Kidney glomerular epithelial cell (primary cell): ENCODE measurements around the gene NRSN2.
A peak's percentile ranks its signal among the peaks of the same experiment; 100 is the strongest.

ENCODE experiments used
- DNase-seq: peaks from one replicate; lab custom pipeline; 2025; lab: John Stamatoyannopoulos, UW

The NRSN2 gene

DNA sequence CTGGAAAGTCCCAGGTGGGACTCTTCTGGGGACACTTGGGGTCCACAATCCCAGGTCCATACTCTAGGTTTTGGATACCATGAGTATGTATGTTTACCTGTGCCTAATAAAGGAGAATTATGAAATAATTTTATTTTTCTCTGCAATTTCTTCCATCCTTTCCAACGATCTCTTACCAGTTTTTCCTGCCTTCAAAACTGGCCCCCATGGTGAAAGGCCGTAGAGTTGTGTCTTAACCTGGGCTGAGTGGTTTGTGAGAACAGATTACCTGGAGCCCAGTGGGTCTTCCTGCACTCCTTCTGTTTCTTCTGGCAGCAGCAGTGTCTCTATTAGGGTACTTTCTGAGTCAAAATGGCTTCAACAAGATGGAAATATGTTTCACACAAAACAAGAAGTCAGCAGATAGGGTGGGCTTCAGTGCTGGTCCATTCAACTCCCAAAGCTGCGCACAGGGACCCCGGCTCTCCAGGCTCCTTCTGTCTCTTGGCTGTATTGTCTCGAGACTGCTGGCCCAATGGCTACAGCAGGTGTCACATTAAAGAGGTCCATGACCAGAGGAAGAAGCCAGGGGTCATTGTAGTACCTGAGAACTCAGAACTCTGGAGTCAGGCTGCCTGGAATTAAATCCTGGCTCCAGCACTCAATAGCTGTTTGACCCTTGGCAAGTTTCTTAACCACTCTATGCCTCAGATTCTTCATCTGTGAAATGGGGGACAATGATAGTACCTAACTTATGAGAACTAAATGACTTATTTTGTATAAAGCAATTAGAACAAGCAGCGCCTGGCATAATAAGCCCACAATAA, 50.7 kb downstream of the NRSN2 start:
- DNase-seq, result no peak

DNA sequence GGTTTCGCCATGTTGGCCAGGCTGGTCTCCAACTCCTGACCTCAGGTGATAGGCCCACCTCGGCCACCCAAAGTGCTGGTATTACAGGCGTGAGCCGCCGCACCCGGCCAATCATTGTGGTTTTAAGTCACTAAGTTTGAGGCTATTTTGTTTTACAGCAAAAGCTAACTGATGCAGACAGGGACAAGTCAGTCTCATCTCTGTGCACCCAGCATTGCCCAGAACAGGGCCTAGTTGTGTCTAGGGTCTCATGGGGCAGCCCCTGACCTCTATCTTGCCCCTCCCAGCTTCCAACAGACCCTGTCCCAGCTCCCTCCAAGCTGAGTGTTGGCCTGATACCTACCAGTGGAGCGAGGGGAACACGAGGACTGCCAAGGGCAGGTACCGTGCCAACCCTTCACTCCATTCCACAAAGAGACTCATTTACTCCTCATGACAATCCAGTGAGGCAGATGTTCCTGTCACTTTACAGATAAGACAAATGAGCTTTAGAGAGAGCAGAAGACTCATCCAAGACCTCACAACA, 52.3 kb downstream of the NRSN2 start:
- DNase-seq, result no peak

DNA sequence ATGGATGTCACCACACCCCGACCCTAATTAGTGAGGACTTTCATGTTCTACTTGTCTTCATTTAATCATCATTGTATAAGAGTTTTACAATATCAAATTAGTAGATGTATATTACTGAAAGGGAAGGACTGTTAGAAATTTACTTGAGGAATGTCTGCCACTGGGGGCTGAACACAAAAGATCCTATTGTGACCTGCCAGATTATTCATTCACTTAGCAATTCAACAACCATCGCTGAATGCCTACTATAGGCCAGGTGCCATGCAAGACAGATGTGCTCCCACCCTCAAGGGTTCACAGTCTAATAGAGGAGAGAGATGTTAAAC, 53.2 kb downstream of the NRSN2 start:
- DNase-seq, result peak; percentile 18

DNA sequence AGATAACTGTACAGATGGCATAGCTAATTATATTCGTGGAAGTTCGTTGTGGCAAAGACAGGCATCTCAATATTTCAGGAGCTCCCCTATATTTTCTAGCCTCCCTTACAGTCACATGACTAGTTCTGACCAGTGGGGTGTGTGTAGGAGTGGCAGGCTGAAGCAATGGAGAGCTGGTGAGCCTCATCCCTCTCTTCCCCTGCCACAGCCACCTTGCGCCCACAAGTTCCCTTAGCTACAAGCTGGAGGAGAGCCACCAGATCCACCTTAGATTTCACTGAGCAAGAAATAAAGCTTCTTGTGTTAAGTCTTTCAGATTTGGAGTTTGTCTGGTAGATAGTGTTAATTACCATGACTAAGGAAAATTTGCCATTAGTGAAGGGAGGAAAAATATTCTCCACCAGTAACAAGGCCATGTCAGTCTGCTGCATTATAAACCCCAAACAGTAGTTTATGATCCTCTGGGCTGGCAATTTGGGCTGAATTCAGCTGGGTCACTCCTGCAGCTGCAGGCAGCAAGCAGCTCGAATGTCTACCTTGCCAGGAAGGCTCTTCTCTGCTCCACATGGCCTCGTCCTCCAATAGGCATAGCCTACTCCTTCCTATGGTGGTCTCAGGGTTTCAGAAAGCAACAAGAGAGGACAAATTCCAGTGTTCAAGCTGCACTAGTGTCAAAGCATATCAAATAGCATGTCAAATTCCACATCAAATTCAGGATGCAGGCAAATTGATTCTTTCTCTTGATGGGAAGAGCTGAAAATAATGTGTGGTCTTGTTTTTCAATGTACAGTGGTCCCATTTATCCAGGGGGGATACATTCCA, 53.8 kb downstream of the NRSN2 start:
- DNase-seq, result no peak

DNA sequence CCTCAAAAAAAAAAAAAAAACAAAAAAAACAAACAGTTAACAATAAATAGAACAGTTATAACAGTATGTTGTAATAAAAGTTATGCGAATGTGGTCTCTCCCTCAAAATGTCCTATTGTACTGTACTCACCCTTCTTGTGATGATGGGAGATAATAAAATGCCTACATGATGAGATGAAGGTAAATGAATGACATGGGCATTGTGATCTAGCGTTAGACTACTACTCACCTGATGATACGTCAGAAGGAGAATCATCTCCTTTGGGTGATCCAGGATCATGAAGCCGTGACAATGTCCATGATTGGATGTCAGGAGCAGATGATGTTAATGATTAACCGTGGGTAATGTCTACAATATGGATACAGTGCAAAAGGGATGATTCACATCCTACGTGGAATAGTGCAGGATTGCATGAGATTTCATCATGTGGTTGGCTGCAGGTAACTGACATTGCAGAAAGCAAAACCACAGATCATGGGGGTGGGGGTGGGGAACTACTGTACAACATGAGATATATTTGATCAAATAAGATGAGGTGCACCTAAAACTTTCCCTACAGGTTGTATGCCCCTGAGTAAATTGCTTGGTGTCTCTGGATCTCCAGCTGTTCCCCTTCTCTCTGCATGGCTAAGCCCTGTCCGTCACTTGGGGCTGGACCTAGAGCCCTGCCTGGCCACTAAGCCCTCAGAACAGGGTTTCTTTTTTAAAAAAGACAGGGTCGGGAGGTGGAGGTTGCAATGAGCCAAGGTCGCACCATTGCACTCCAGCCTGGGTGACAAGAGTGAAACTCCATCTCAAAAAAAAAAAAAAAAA, 55.0 kb downstream of the NRSN2 start:
- DNase-seq, result peak; percentile 100

DNA sequence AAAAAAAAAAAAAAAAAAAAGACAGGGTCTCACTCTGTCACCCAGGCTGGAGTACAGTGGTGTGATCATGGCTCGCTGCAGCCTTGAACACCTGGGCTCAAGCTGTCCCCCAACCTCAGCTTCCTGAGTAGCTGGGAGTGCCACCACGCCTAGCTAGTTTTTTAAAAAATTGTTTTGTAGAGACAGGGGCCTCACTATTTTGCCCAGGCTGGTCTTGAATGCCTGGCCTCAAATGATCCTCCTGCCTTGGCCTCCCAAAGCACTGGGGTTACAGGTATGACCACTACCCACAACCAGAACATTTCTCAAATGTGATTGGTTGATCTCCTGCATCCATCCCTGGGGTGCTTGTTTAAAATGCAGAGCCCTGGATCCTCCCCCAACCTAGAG, 55.6 kb downstream of the NRSN2 start:
- no peak for DNase-seq

DNA sequence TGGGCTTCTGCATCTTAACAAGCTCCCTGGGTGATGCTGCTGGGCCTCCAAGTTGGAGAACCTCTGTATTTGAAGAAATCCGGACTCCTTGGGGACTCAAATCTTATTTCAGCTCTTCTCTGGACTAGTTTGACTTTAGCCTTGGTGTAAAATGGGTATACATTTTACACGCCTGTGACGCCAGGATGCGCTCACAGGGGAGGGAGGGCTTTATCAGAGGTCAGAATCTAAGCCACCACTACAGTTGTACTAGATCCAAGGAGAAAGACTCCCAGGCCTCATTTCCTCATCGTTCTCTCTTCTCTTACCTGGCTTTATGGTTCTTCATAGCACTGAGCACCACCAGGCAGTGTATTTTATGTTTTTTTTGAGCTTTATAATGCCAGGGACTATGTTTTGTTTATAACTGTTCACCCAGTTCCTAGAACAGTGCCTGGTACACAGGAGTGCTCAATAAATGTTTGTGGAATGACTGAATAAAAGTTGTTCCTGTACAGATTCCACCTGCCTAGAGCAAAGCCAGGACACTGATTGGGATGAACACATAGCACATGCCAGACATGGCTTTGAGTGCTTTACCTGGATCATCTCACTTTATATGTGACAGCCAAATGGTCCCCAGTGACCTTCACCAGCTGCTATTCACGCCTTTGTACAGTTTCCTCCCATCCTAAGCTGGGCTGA, 56.1 kb downstream of the NRSN2 start:
- no peak for DNase-seq

DNA sequence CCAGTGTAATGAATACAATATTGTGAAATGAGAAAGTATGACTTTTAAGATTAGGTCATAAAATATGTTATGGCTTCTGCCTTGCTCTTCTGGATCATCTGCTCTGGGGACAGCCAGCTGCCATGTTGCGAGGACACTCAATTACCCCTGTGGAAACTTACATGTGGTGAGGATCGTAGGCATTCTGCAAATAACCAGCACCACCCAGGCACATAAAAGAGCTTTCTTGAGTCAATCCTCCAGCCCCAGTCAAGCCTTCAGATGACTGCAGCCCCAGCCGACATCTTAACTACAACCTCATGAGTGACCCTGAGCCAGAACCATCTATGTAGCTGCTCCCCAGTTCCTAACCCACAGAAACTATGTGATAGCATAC, 56.7 kb downstream of the NRSN2 start:
- no peak for DNase-seq

DNA sequence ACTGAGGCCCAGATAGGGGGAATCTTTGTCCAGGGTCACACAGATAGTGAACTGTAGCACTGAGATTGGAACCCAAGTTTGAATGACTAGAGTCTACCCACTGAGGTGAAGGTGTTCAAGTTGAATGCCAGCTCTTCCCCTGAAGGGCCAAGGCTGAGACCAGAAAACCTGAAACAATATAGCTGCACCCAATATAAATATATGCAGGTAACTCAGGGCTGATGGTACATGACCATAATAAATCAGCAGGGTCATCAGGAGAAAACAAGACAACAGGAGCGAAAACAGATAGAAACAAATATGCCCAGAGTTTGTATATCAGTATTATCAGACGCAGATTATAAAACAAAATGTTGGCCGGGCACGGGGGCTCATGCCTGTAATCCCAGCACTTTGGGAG, 57.2 kb downstream of the NRSN2 start:
- no peak for DNase-seq
